Superior temporal gyrus (tissue), 1 donor: ENCODE results near the gene CAMTA1.

ENCODE experiments used
- DNase-seq: peaks from one replicate; pipeline ENCODE4 v3.0.0-alpha.2; 2016; ENCODE audit errors: extremely low spot score

The CAMTA1 gene

GRCh38 chr1:7077136-7077535 is 291.9 kb downstream of the CAMTA1 start:
- peak; percentile 46 for DNase-seq

GRCh38 chr1:7077970-7078369 is 292.7 kb downstream of the CAMTA1 start:
- peak; percentile 47 for DNase-seq

GRCh38 chr1:7079637-7080036 is 294.4 kb downstream of the CAMTA1 start:
- DNase-seq, result no peak

- DNase-seq, result no peak
These were observed 299.1 kb downstream of the CAMTA1 start for GRCh38 chr1:7084232-7084894.

GRCh38 chr1:7085521-7085920 is 300.3 kb downstream of the CAMTA1 start:
- DNase-seq, result no peak

GRCh38 chr1:7086106-7086505 is 300.9 kb downstream of the CAMTA1 start:
- no peak for DNase-seq

GRCh38 chr1:7087888-7088287 is 302.6 kb downstream of the CAMTA1 start:
- no peak for DNase-seq

- no peak for DNase-seq
These were observed 304.2 kb downstream of the CAMTA1 start for GRCh38 chr1:7089497-7089896.

- no peak for DNase-seq
These were observed 308.0 kb downstream of the CAMTA1 start for GRCh38 chr1:7093297-7093696.

- DNase-seq, result no peak
These were observed 308.8 kb downstream of the CAMTA1 start for GRCh38 chr1:7094086-7094485.

GRCh38 chr1:7094509-7094908 is 309.3 kb downstream of the CAMTA1 start:
- DNase-seq, result no peak

GRCh38 chr1:7095343-7095964 is 310.2 kb downstream of the CAMTA1 start:
- DNase-seq, result no peak

GRCh38 chr1:7097938-7098592 is 312.8 kb downstream of the CAMTA1 start:
- DNase-seq, result no peak

GRCh38 chr1:7098641-7099040 is 313.4 kb downstream of the CAMTA1 start:
- no peak for DNase-seq

- no peak for DNase-seq
These were observed 315.2 kb downstream of the CAMTA1 start for GRCh38 chr1:7100479-7100878.

- DNase-seq, result no peak
These were observed 315.9 kb downstream of the CAMTA1 start for GRCh38 chr1:7101187-7101586.

GRCh38 chr1:7103361-7103782 is 318.1 kb downstream of the CAMTA1 start:
- DNase-seq, result no peak

- no peak for DNase-seq
These were observed 318.6 kb downstream of the CAMTA1 start for GRCh38 chr1:7103874-7104273.

- DNase-seq, result no peak
These were observed 319.1 kb downstream of the CAMTA1 start for GRCh38 chr1:7104339-7104738.

GRCh38 chr1:7105269-7105668 is 320.0 kb downstream of the CAMTA1 start:
- no peak for DNase-seq

GRCh38 chr1:7106442-7107108 is 321.3 kb downstream of the CAMTA1 start:
- no peak for DNase-seq

- no peak for DNase-seq
These were observed 322.0 kb downstream of the CAMTA1 start for GRCh38 chr1:7107109-7107830.
